GM18502 (cell line): ENCODE results near the gene ROBO1.
"Not testable (repeated sequence)": the region's sequence is repeated elsewhere in the genome, so short reads cannot be mapped to it uniquely, and the experiment has no call there.

ENCODE experiments used
- ATAC-seq: cut with Tn5 transposase; IDR thresholded peaks from one replicate; pipeline ENCODE4 v1.9.1; 2021; ENCODE audit warnings: mild to moderate bottlenecking; ENCODE audit not compliant: unreplicated experiment, poor library complexity

ROBO1 gene

DNA sequence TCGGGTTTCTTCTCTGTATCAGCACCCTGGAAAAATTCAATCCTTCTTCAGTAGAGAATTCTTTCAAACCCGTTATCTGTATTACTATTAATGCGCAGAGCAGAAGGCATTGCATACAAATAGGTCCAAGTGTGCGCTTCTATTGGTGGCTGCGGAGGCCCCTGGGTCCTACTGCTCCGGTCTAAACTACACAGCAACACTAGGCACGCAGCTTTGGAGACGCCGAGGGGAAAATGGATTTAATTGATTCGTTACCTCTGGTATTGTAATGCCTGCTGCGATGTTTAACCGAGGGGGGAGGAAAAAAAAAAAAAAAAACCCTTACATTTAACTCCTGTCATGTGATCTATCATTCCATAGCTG, at the start of gene ROBO1:
TSS of gene ROBO1 (minus strand) at position 94 of the 363 bp plus-strand sequence.
- no peak for ATAC-seq

DNA sequence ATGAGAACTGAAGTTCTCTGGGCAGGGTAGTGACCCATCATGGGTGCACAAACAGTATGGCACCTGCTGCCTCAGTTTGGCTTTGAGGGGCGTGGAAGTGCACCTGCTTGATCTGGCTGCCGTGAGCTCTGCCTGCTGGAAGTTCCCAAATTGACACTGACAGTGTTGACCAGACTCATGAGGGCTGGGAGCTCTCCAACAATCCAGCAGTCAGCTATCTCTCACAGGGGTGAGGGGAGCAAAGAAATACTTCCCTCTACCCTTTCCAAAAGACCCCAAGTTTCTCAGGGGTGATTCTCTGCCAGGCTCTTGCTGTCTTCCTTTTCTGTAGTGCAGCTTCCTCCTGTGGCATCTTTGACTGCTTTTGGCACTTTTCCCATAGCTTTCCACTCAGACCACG, 49.4 kb upstream of the ROBO1 start:
- ATAC-seq, result no peak

DNA sequence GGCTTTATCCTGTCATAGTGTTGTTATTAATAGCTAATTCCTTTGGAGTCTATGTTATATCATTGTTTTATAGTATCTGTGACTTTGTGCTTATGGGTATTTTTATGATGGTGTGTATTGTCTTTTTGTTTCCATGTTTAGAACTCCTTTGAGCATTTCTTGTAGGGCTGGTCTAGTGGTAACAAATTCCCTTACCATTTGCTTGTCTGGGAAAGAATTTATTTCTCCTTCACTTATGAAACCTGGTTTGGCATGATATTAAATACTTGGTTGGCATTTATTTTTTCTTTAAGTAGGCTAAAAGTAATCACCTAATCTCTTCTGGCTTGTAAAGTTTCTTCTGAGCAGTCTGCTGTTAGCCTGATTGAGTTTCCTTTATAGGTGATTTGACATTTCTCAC, 47.7 kb upstream of the ROBO1 start:
- ATAC-seq, result no peak

GRCh38 chr3:79810581-79810980, 42.8 kb upstream of the ROBO1 start:
- ATAC-seq, result no peak

DNA sequence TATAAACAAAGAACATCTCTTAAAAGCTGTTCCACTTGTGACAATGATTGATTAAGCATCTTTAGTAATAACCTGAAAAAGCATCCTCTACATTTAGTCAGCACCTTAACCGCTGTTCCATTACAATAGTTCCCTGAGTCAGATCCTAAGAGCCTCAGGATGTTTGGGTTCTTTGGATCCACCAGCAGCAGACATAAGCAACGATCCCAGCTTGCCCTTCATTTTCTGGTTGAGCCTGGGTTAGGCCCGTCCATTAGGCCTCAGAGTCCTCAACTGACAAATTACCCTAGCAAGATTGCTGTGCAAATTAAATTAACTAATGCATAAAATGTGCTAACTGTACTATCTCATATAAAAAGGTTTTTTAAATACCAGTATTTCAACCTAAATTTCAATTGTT, 42.3 kb upstream of the ROBO1 start:
- ATAC-seq, result no peak

- ATAC-seq, result no peak
Measured at GRCh38 chr3:79809106-79809505, 41.3 kb upstream of the ROBO1 start.

GRCh38 chr3:79808515-79808914, 40.7 kb upstream of the ROBO1 start:
- no peak for ATAC-seq

- not testable (repeated sequence) for ATAC-seq
Measured at GRCh38 chr3:79790177-79790576, 22.4 kb upstream of the ROBO1 start.

- ATAC-seq, result no peak
Measured at GRCh38 chr3:79773291-79773690, 5.5 kb upstream of the ROBO1 start.

- no peak for ATAC-seq
Measured at GRCh38 chr3:79769229-79769628, 1.4 kb upstream of the ROBO1 start.

DNA sequence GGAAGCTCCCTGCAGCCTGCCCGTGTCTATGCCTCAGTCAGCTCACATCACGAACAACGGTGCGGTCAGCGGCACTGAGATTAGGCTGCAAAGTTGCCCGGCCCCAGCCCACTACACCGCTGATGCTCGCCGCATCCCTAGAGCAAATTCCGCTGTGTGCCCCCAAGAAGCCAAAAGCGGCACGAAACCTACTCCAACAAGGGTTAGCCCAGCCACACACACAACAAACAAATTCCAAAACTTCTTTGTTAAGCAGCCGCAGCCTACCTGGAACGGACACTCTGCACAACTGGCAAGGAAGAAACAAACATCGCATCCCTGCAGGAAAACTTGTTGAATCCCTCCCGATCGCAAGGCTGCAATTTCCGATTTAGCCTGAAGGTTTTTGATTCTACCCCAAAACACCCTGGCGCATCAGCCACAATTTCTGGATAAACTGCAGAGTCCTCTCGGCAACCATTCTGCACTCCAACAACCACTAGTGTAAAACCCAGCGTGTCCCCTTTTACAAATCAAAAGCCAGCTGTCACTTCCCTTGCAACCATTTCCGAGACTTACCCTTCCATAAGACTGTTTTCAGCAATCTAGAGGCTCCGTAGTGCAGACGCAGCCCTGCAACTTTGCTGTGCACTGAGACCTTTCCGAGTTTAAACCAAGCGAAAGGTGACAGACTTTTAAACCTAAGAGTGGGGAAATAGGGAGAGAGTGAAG, 449 bp downstream of the ROBO1 start:
- ATAC-seq, result no peak

GRCh38 chr3:79766496-79767193, 1.2 kb downstream of the ROBO1 start:
- no peak for ATAC-seq

DNA sequence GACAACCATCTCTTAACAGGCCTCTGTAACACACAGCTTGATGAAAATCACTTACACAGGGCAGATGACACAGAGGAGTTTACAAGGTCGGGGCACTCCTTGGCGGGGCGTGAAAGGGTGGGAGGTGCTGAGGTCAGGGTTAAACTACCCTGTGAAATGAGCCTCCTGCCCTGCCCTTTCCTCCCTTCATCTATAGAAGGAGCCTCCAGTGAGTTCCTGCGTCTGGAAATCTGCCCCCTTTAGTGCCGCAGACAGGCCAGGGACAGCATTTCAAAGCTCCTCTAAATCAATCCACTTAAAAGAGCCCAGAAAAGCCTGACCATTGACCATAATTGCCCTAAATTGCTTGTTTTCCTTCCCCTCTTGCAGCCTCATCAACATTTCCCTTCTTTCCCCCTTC, 1.9 kb downstream of the ROBO1 start:
- ATAC-seq, result no peak

GRCh38 chr3:79761441-79761840, 6.4 kb downstream of the ROBO1 start:
- ATAC-seq, result no peak

GRCh38 chr3:79751703-79752102, 16.1 kb downstream of the ROBO1 start:
- no peak for ATAC-seq

- ATAC-seq, result no peak
Measured at GRCh38 chr3:79737530-79737929, 30.3 kb downstream of the ROBO1 start.

GRCh38 chr3:79729096-79729495, 38.7 kb downstream of the ROBO1 start:
- ATAC-seq, result no peak

GRCh38 chr3:79726786-79727185, 41.0 kb downstream of the ROBO1 start:
- no peak for ATAC-seq

DNA sequence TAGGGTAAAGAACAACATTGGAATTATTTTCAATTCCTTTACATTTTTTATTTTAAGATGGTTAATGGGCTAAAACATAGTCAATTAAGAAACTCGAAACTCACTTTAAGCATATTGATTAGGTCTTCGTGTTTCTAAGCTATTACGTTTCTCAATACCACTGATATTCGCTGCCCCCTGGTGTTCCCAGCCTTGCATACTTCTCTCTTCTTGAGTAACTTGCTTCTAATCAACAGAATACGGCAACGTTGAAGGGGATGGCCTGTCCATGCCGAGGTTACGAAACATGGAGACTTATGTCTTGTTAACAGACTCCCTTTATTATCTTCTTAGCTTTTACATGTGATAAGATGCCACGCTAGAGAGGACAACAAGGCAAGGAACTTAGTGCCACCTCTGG, 43.6 kb downstream of the ROBO1 start:
- ATAC-seq, result no peak

- ATAC-seq, result no peak
Measured at GRCh38 chr3:79690072-79690471, 77.7 kb downstream of the ROBO1 start.

- ATAC-seq, result no peak
Measured at GRCh38 chr3:79685108-79685507, 82.7 kb downstream of the ROBO1 start.

GRCh38 chr3:79684041-79684440, 83.8 kb downstream of the ROBO1 start:
- no peak for ATAC-seq
